SJSA1 (cell line): ENCODE results near the gene INHBC. TPM values are rescaled to one million over a fixed set of nuclear protein-coding genes. Genes with fewer than 3 reads are reported as not detected.
"Not testable (repeated sequence)": the region's sequence is repeated elsewhere in the genome, so short reads cannot be mapped to it uniquely, and the experiment has no call there.

Experiments
- DNase-seq, 2 experiments: peaks; one replicate each; pipeline ENCODE4 v3.0.0-alpha.2; 2015 to 2020; ENCODE audit warnings: low spot score in 2 of 2, low read depth in 1 of 2
- H3K27ac ChIP-seq: fragments of 250-450 bp; sonication (Bioruptor Pico); 2 replicates; pipeline ENCODE4 v1.5.1; 2020; ENCODE audit warnings: mild to moderate bottlenecking, moderate library complexity
- H3K27me3 ChIP-seq: fragments of 250-450 bp; sonication (Bioruptor Pico); replicated peaks from 2 replicates; pipeline ENCODE4 v1.5.1; 2020; ENCODE audit warnings: mild to moderate bottlenecking, moderate library complexity
- H3K36me3 ChIP-seq: fragments of 250-450 bp; sonication (Bioruptor Pico); 2 replicates; pipeline ENCODE4 v1.5.1; 2020; ENCODE audit warnings: mild to moderate bottlenecking
- H3K4me1 ChIP-seq: fragments of 250-450 bp; sonication (Bioruptor Pico); replicated peaks from 2 replicates; pipeline ENCODE4 v1.6.1; 2021; ENCODE audit warnings: mild to moderate bottlenecking
- H3K4me3 ChIP-seq: fragments of 250-450 bp; sonication (Bioruptor Pico); 2 replicates; pipeline ENCODE4 v1.5.1; 2020; ENCODE audit warnings: mild to moderate bottlenecking
- H3K9me3 ChIP-seq: fragments of 250-450 bp; sonication (Bioruptor Pico); replicated peaks from 2 replicates; pipeline ENCODE4 v1.5.1; 2020; ENCODE audit warnings: mild to moderate bottlenecking
- total RNA-seq: library from RNA; depleted of rRNA; stranded (reverse); fragments of >200 nt; shearing (Covaris generic); gene quantifications from 2 replicates; pipeline ENCODE4 v1.2.3, GENCODE V29; 2014; rRNA removed

INHBC gene
- 0.18 and 0.88 TPM in 2 replicates for total RNA-seq

DNA sequence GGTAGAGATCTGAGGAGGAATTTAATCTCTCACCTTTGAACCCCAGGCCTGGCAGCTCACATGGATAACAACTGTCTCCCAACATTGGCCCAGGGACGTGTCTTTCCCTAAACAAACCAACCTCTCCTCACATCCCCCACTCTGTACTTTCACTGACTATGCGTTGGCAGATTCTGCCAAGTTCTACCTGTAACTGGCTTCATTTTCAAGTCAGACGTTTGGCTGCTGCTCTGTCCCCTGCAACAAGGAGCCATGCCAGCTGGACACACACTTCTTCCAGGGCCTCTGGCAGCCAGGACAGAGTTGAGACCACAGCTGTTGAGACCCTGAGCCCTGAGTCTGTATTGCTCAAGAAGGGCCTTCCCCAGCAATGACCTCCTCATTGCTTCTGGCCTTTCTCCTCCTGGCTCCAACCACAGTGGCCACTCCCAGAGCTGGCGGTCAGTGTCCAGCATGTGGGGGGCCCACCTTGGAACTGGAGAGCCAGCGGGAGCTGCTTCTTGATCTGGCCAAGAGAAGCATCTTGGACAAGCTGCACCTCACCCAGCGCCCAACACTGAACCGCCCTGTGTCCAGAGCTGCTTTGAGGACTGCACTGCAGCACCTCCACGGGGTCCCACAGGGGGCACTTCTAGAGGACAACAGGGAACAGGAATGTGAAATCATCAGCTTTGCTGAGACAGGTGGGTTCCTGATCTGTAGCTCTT is at the start of gene INHBC:
TSS of gene INHBC (plus strand) at position 268 of the 707 bp plus-strand sequence. CDS start at position 371, 103 bp downstream.
- peaks cover 4% of the 10 kb centered on the region; the same call in 1 of the 2 replicates for H3K36me3 ChIP-seq
- H3K27me3 ChIP-seq = no peaks in the 10 kb centered on the region
- H3K4me1 ChIP-seq = peaks cover 14% of the 10 kb centered on the region
- no peaks in the 10 kb centered on the region for H3K9me3 ChIP-seq
- no peak within 1 kb of the TSS for H3K4me3 ChIP-seq
- no peak for DNase-seq
- no peak within 1 kb of the TSS for H3K27ac ChIP-seq

- Histone ChIP-seq H3K27me3 (no peaks in the 10 kb centered on the region), H3K27ac (no peak overlapping the region), H3K4me1 (peaks cover 31% of the 10 kb centered on the region), H3K36me3 (peaks cover 44% of the 10 kb centered on the region), H3K4me3 (no peak overlapping the region), H3K9me3 (no peaks in the 10 kb centered on the region)
- peak in 1 of 2 experiments; percentile 88 for DNase-seq
These were observed 49.0 kb upstream of the INHBC start for GRCh38 chr12:57385586-57385985.

DNA sequence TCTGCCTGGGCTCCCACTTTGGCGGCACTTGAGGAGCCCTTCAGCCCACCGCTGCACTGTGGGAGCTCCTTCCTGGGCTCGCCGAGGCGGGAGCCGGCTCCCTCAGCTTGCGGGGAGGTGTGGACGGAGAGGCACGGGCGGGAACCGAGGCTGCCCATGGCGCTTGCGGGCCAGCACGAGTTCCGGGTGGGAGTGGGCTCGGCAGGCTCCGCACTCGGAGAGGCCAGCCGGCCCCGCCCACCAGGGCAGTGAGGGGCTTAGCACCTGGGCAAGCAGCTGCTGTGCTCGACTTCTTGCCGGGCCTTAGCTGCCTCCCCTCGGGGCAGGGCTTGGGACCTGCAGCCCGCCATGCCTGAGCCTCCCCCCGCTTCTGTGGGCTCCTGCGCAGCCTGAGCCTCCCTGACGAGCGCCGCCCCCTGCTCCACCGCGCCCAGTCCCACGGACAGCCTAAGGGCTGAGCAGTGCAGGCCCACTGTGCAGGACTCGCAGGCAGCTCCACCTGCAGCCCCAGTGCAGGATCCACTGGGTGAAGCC is 48.3 kb upstream of the INHBC start:
- Histone ChIP-seq H3K27me3 (no peaks in the 10 kb centered on the region), H3K4me1 (peaks cover 31% of the 10 kb centered on the region)

GRCh38 chr12:57388425-57388824 is 46.2 kb upstream of the INHBC start:
- Histone ChIP-seq H3K9me3 (no peaks in the 10 kb centered on the region), H3K36me3 (peaks cover 55% of the 10 kb centered on the region), H3K27ac (peak overlapping the region; percentile 50), H3K27me3 (no peaks in the 10 kb centered on the region), H3K4me1 (peaks cover 26% of the 10 kb centered on the region), H3K4me3 (no peak overlapping the region)
- DNase-seq = peak in 1 of 2 experiments; percentile 89

More for the DNA sequence above, 48.3 kb upstream of the INHBC start:
- peak in 1 of 2 experiments; percentile 96 for DNase-seq
- H3K4me3 ChIP-seq = no peak overlapping the region
- H3K36me3 ChIP-seq = peaks cover 44% of the 10 kb centered on the region
- H3K9me3 ChIP-seq = no peaks in the 10 kb centered on the region
- no peak overlapping the region for H3K27ac ChIP-seq

- H3K27me3 ChIP-seq = no peaks in the 10 kb centered on the region
- DNase-seq = peak in 1 of 2 experiments; percentile 98
- H3K27ac ChIP-seq = peak overlapping the region; percentile 50
- H3K4me3 ChIP-seq = no peak overlapping the region
- peaks cover 58% of the 10 kb centered on the region for H3K36me3 ChIP-seq
- H3K9me3 ChIP-seq = no peaks in the 10 kb centered on the region
- H3K4me1 ChIP-seq = peaks cover 26% of the 10 kb centered on the region
These were observed 45.6 kb upstream of the INHBC start for GRCh38 chr12:57389033-57389432.

DNA sequence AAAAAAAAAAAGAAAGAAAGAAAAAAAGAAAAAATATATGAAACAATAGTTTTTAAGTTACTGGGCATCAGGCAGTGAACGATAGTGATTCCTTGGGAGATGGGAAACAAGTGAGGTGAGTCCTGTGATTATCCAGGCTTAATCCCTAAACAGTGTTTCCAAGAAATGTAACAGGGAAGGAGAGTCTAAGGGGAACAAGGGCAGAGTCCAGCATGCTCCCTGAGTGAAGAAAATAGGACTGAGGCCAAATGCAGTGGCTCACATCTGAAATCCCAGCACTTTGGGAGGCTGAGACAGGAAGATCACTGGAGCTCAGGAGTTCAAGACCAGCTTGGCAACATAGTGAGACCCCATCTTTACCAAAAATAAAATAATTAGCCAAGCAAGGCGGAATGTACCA is 44.4 kb upstream of the INHBC start:
- DNase-seq = peak in 1 of 2 experiments; percentile 72
- H3K9me3 ChIP-seq = no peaks in the 10 kb centered on the region
- peaks cover 26% of the 10 kb centered on the region for H3K4me1 ChIP-seq
- H3K36me3 ChIP-seq = peaks cover 68% of the 10 kb centered on the region
- no peaks in the 10 kb centered on the region for H3K27me3 ChIP-seq
- H3K4me3 ChIP-seq = no peak overlapping the region
- H3K27ac ChIP-seq = peak overlapping the region; percentile 50

DNA sequence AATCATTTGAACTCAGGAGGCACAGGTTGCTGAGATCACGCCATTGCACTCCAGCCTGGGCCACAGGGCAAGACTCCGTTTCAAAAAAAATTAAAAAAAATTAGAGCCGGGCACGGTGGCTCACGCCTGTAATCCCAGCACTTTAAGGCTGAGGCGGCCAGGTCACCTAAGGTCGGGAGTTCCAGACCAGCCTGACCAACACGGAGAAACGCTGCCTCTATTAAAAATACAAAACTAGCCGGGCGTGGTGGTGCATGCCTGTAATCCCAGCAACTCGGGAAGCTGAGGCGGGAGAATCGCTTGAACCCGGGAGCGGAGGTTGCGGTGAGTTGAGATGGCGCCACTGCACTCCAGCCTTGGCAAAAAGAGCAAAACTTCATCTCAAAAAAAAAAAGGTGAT is 39.5 kb upstream of the INHBC start:
- Histone ChIP-seq H3K9me3 (no peaks in the 10 kb centered on the region), H3K27me3 (no peaks in the 10 kb centered on the region), H3K36me3 (peaks cover 72% of the 10 kb centered on the region), H3K27ac (no peak overlapping the region), H3K4me1 (peaks cover 10% of the 10 kb centered on the region), H3K4me3 (no peak overlapping the region)
- peak in 1 of 2 experiments; percentile 92 for DNase-seq

- peaks cover 6% of the 10 kb centered on the region for H3K4me1 ChIP-seq
- H3K27me3 ChIP-seq = no peaks in the 10 kb centered on the region
- H3K9me3 ChIP-seq = no peaks in the 10 kb centered on the region
- no peak overlapping the region for H3K4me3 ChIP-seq
- H3K27ac ChIP-seq = no peak overlapping the region
- peaks cover 51% of the 10 kb centered on the region for H3K36me3 ChIP-seq
- peak; percentile 67 to 68 for DNase-seq
These were observed 37.1 kb upstream of the INHBC start for GRCh38 chr12:57397441-57397840.

DNA sequence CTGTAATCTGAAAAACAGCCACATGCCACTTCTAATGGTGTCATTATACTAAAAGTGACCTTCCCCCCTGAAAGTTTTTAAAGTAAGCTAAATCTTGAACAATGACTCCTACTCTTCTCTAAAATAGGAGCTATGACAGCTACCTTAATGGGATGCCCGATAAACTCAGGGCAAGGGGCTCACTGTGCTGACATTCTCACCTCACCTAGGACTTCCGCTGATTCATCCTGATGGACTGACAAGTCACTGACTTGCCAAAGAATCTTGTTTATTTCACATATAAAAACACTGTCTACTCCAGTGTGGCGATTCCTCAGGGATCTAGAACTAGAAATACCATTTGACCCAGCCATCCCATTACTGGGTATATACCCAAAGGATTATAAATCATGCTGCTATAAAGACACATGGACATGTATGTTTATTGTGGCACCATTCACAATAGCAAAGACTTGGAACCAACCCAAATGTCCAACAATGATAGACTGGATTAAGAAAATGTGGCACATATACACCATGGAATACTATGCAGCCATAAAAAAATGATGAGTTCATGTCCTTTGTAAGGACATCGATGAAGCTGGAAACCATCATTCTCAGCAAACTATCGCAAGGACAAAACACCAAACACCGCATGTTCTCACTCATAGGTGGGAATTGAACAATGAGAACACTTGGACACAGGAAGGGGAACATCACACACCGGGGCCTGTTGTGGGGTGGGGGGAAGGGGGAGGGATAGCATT is 34.7 kb upstream of the INHBC start:
- H3K27ac ChIP-seq, H3K4me1 ChIP-seq, H3K9me3 ChIP-seq, H3K27me3 ChIP-seq, H3K4me3 ChIP-seq: not testable (repeated sequence)
- peaks cover 33% of the 10 kb centered on the region for H3K36me3 ChIP-seq
- peak in 1 of 2 experiments; percentile 89 for DNase-seq

- no peaks in the 10 kb centered on the region for H3K9me3 ChIP-seq
- H3K27ac ChIP-seq = no peak overlapping the region
- DNase-seq = peak; percentile 68 to 89
These were observed 33.4 kb upstream of the INHBC start for GRCh38 chr12:57401165-57401564.

GRCh38 chr12:57402156-57402555 is 32.4 kb upstream of the INHBC start:
- not testable (repeated sequence) for H3K4me3 ChIP-seq, DNase-seq, H3K9me3 ChIP-seq, H3K4me1 ChIP-seq, H3K27me3 ChIP-seq, H3K27ac ChIP-seq
- peaks cover 20% of the 10 kb centered on the region for H3K36me3 ChIP-seq

More at GRCh38 chr12:57401165-57401564, 33.4 kb upstream of the INHBC start:
- Histone ChIP-seq H3K27me3 (no peaks in the 10 kb centered on the region), H3K36me3 (peaks cover 25% of the 10 kb centered on the region), H3K4me1 (peaks cover 6% of the 10 kb centered on the region), H3K4me3 (no peak overlapping the region)

DNA sequence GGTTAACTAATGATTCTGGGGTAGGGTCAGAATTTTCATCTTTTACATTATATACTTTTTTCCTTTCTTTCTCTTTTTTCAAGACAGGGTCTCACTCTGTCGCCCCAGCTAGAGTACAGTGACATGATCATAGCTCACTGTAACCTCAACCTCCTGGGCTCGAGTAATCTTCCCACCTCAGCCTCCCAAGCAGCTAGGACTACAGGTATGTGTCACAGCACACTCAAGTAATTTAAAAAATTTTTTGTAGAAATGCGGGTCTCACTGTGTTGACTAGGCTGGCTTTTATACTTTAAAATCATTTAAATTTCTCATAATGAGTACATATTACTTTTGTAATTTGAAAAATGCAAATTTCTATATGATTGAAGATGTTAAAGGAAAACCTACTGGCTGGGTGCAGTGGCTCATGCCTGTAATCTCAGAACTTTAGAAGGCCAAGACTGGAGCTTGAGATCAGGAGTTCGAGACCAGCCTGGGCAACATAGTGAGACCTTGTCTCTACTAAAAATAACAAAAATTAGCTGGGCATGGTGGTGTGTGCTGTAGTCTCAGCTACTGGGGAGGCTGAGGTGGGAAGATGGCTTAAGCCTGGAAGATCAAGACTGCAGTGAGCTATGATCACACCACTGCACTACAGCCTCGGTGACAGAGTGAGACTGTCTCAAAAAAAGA is 29.5 kb upstream of the INHBC start:
- no peak overlapping the region for H3K4me3 ChIP-seq
- no peaks in the 10 kb centered on the region for H3K27me3 ChIP-seq
- peaks cover 7% of the 10 kb centered on the region; the same call in 1 of the 2 replicates for H3K36me3 ChIP-seq

GRCh38 chr12:57410534-57410933 is 24.1 kb upstream of the INHBC start:
- Histone ChIP-seq H3K4me1 (no peaks in the 10 kb centered on the region), H3K9me3 (no peaks in the 10 kb centered on the region; the same call in 1 of the 2 replicates), H3K4me3 (no peak overlapping the region), H3K36me3 (peaks cover 17% of the 10 kb centered on the region), H3K27me3 (no peaks in the 10 kb centered on the region), H3K27ac (no peak overlapping the region)
- peak in 1 of 2 experiments; percentile 85 for DNase-seq

More for the DNA sequence above, 29.5 kb upstream of the INHBC start:
- peak; percentile 67 to 84 for DNase-seq
- Histone ChIP-seq H3K27ac (no peak overlapping the region), H3K9me3 (no peaks in the 10 kb centered on the region), H3K4me1 (no peaks in the 10 kb centered on the region)
